Measurements from ENCODE around the gene LPP. TPM values are rescaled to one million over a fixed set of nuclear protein-coding genes. Genes with fewer than 3 reads are reported as not detected.

Gene LPP
- total RNA-seq, 1 donor from 2014 or later, result 222 TPM

- no peaks in the 10 kb centered on the region for H3K27me3 Mint-ChIP-seq (ENCODE audit: low read depth, unreplicated experiment)
These were observed 774.0 kb downstream of the LPP start for GRCh38 chr3:188927971-188928370.

GRCh38 chr3:188929137-188929536 lies 775.2 kb downstream of the LPP start:
- Histone ChIP-seq H3K9ac (ENCODE audit: low read length) (no peak overlapping the region), H3K4me1 (ENCODE audit: insufficient read depth, low read length) (peaks cover 20% of the 10 kb centered on the region), H2AFZ (ENCODE audit: low read depth, low read length) (no peak overlapping the region), H3K27me3 (ENCODE audit: insufficient read depth, low read length) (no peaks in the 10 kb centered on the region), H3K9me3 (ENCODE audit: insufficient read depth, low read depth, low read length) (no peaks in the 10 kb centered on the region), H4K20me1 (ENCODE audit: insufficient read depth, low read length) (no peaks in the 10 kb centered on the region), H3K79me2 (ENCODE audit: insufficient read depth, low read length) (no peaks in the 10 kb centered on the region), H3K4me2 (ENCODE audit: low read length) (no peak overlapping the region), H3K27ac (ENCODE audit: low read depth, low read length) (no peak overlapping the region), H3K36me3 (ENCODE audit: insufficient read depth, low read length) (no peaks in the 10 kb centered on the region), H3K4me3 (ENCODE audit: insufficient read depth, low read depth, low read length) (no peak overlapping the region)
- no peaks in the 10 kb centered on the region for H3K9me3 Mint-ChIP-seq (ENCODE audit: unreplicated experiment)
- H3K4me1 Mint-ChIP-seq (ENCODE audit: low read depth, unreplicated experiment), result peaks cover 26% of the 10 kb centered on the region
- TF ChIP-seq EZH2 (IDR thresholded peaks at IDR 0.05; ENCODE audit: insufficient read depth, low read length) (no peak), CTCF (IDR thresholded peaks at IDR 0.05; ENCODE audit: insufficient read depth, low read depth, low read length) (no peak)
- H3K4me3 Mint-ChIP-seq (ENCODE audit: unreplicated experiment), result no peak overlapping the region
- H3K36me3 Mint-ChIP-seq (ENCODE audit: low read depth, unreplicated experiment), result peaks cover 8% of the 10 kb centered on the region
- no peak overlapping the region for H3K27ac Mint-ChIP-seq (ENCODE audit: unreplicated experiment)
- FAIRE-seq (no peak), DNase-seq (ENCODE audit: low read depth) (no peak)
- H3K27me3 Mint-ChIP-seq (ENCODE audit: low read depth, unreplicated experiment), result no peaks in the 10 kb centered on the region

More at GRCh38 chr3:188927971-188928370, 774.0 kb downstream of the LPP start:
- no peak overlapping the region for H3K4me3 Mint-ChIP-seq (ENCODE audit: unreplicated experiment)
- peaks cover 12% of the 10 kb centered on the region for H3K36me3 Mint-ChIP-seq (ENCODE audit: low read depth, unreplicated experiment)
- H3K9me3 Mint-ChIP-seq (ENCODE audit: unreplicated experiment), result no peaks in the 10 kb centered on the region
- H3K27me3 ChIP-seq (ENCODE audit: insufficient read depth, low read length), result no peaks in the 10 kb centered on the region
- H3K4me2 ChIP-seq (ENCODE audit: low read length), result no peak overlapping the region
- H3K36me3 ChIP-seq (ENCODE audit: insufficient read depth, low read length), result no peaks in the 10 kb centered on the region
- H4K20me1 ChIP-seq (ENCODE audit: insufficient read depth, low read length), result no peaks in the 10 kb centered on the region
- H3K9ac ChIP-seq (ENCODE audit: low read length), result no peak overlapping the region
- H3K27ac ChIP-seq (ENCODE audit: low read depth, low read length), result no peak overlapping the region
- no peaks in the 10 kb centered on the region for H3K79me2 ChIP-seq (ENCODE audit: insufficient read depth, low read length)
- no peaks in the 10 kb centered on the region for H3K9me3 ChIP-seq (ENCODE audit: insufficient read depth, low read depth, low read length)
- no peak overlapping the region for H2AFZ ChIP-seq (ENCODE audit: low read depth, low read length)
- peaks cover 20% of the 10 kb centered on the region for H3K4me1 ChIP-seq (ENCODE audit: insufficient read depth, low read length)
- DNase-seq (ENCODE audit: low read depth) (no peak), FAIRE-seq (no peak)
- H3K4me3 ChIP-seq (ENCODE audit: insufficient read depth, low read depth, low read length), result no peak overlapping the region
- H3K27ac Mint-ChIP-seq (ENCODE audit: unreplicated experiment), result no peak overlapping the region
- H3K4me1 Mint-ChIP-seq (ENCODE audit: low read depth, unreplicated experiment), result peaks cover 26% of the 10 kb centered on the region
- TF ChIP-seq CTCF (IDR thresholded peaks at IDR 0.05; ENCODE audit: insufficient read depth, low read depth, low read length), result no peak
- TF ChIP-seq EZH2 (IDR thresholded peaks at IDR 0.05; ENCODE audit: insufficient read depth, low read length), result no peak

GRCh38 chr3:188931036-188931435 lies 777.1 kb downstream of the LPP start:
- H4K20me1 ChIP-seq (ENCODE audit: insufficient read depth, low read length), result no peaks in the 10 kb centered on the region
- H2AFZ ChIP-seq (ENCODE audit: low read depth, low read length), result no peak overlapping the region

More at GRCh38 chr3:188931036-188931435, 777.1 kb downstream of the LPP start:
- H3K9me3 ChIP-seq (ENCODE audit: insufficient read depth, low read depth, low read length), result no peaks in the 10 kb centered on the region
- no peak overlapping the region for H3K27ac Mint-ChIP-seq (ENCODE audit: unreplicated experiment)
- H3K27me3 Mint-ChIP-seq (ENCODE audit: low read depth, unreplicated experiment), result no peaks in the 10 kb centered on the region
- no peaks in the 10 kb centered on the region for H3K79me2 ChIP-seq (ENCODE audit: insufficient read depth, low read length)
- H3K36me3 ChIP-seq (ENCODE audit: insufficient read depth, low read length), result no peaks in the 10 kb centered on the region
- no peak for DNase-seq (ENCODE audit: low read depth)
- no peak overlapping the region for H3K27ac ChIP-seq (ENCODE audit: low read depth, low read length)
- H3K9me3 Mint-ChIP-seq (ENCODE audit: unreplicated experiment), result no peaks in the 10 kb centered on the region
- no peak overlapping the region for H3K4me3 ChIP-seq (ENCODE audit: insufficient read depth, low read depth, low read length)
- H3K36me3 Mint-ChIP-seq (ENCODE audit: low read depth, unreplicated experiment), result peaks cover 2% of the 10 kb centered on the region
- peaks cover 18% of the 10 kb centered on the region for H3K4me1 ChIP-seq (ENCODE audit: insufficient read depth, low read length)
- no peak overlapping the region for H3K4me2 ChIP-seq (ENCODE audit: low read length)
- TF ChIP-seq CTCF (IDR thresholded peaks at IDR 0.05; ENCODE audit: insufficient read depth, low read depth, low read length), result no peak
- no peak for TF ChIP-seq EZH2 (IDR thresholded peaks at IDR 0.05; ENCODE audit: insufficient read depth, low read length)
- no peak overlapping the region for H3K4me3 Mint-ChIP-seq (ENCODE audit: unreplicated experiment)
- no peak overlapping the region for H3K9ac ChIP-seq (ENCODE audit: low read length)
- peaks cover 24% of the 10 kb centered on the region for H3K4me1 Mint-ChIP-seq (ENCODE audit: low read depth, unreplicated experiment)
- no peak for FAIRE-seq
- H3K27me3 ChIP-seq (ENCODE audit: insufficient read depth, low read length), result no peaks in the 10 kb centered on the region
